H9 (cell line): Measurements from ENCODE around the gene KRT80. TPM values are rescaled to one million over a fixed set of nuclear protein-coding genes. Genes with fewer than 3 reads are reported as not detected.

Experiments
- DNase-seq: peaks from one replicate; pipeline ENCODE4 v3.0.0-alpha.2; 2017
- H2AFZ ChIP-seq: one replicate; pipeline ENCODE4 v1.6.1; 2013; ENCODE audit warnings: mild to moderate bottlenecking, low read length, control low read depth, moderate library complexity
- H2AK5ac ChIP-seq: 2 replicates; pipeline ENCODE4 v1.6.1; 2013; ENCODE audit warnings: low read length, control low read depth, mixed read lengths; ENCODE audit not compliant: insufficient read length
- H2BK120ac ChIP-seq: one replicate; pipeline ENCODE4 v1.6.1; 2013; ENCODE audit warnings: low read depth, mild to moderate bottlenecking, low read length, control low read depth, inconsistent platforms; ENCODE audit not compliant: poor library complexity, severe bottlenecking
- H2BK12ac ChIP-seq: 2 replicates; pipeline ENCODE4 v1.6.1; 2013; ENCODE audit warnings: low read length, control low read depth, mixed read lengths, low read depth; ENCODE audit not compliant: insufficient read length
- H2BK15ac ChIP-seq: 2 replicates; pipeline ENCODE4 v1.6.1; 2013; ENCODE audit warnings: low read depth, low read length, control low read depth
- H2BK20ac ChIP-seq: one replicate; pipeline ENCODE4 v1.6.1; 2013; ENCODE audit warnings: low read depth, mild to moderate bottlenecking, low read length, control low read depth, inconsistent platforms; ENCODE audit not compliant: poor library complexity, severe bottlenecking
- H2BK5ac ChIP-seq: 2 replicates; pipeline ENCODE4 v1.6.1; 2013; ENCODE audit warnings: low read length, control low read depth, mixed read lengths; ENCODE audit not compliant: insufficient read length
- H3K14ac ChIP-seq: 2 replicates; pipeline ENCODE4 v1.6.1; 2013; ENCODE audit warnings: low read length, control low read depth; ENCODE audit not compliant: insufficient read depth
- H3K18ac ChIP-seq: 2 replicates; pipeline ENCODE4 v1.6.1; 2013; ENCODE audit warnings: low read depth, mild to moderate bottlenecking, mixed read lengths, low read length, control low read depth; ENCODE audit not compliant: insufficient read length
- H3K23ac ChIP-seq: 2 replicates; pipeline ENCODE4 v1.6.1; 2013; ENCODE audit warnings: low read length, control low read depth, mixed read lengths, low read depth; ENCODE audit not compliant: insufficient read length
- H3K23me2 ChIP-seq: 2 replicates; pipeline ENCODE4 v1.6.1; 2013; ENCODE audit warnings: low read depth, mild to moderate bottlenecking, mixed read lengths, low read length, control low read depth; ENCODE audit not compliant: insufficient read length, poor library complexity, severe bottlenecking
- H3K27ac ChIP-seq: 2 replicates; pipeline ENCODE4 v1.5.1; 2013; ENCODE audit warnings: low read length, control low read depth, mixed read lengths, low read depth; ENCODE audit not compliant: insufficient read length
- H3K27me3 ChIP-seq: 2 replicates; pipeline ENCODE4 v1.6.1; 2013; ENCODE audit warnings: low read length, control low read depth, inconsistent platforms; ENCODE audit not compliant: insufficient read depth
- H3K4ac ChIP-seq: 2 replicates; pipeline ENCODE4 v1.6.1; 2013; ENCODE audit warnings: low read depth, mild to moderate bottlenecking, control low read depth, inconsistent platforms, low read length, moderate library complexity
- H3K4me1 ChIP-seq: 2 replicates; pipeline ENCODE4 v1.6.1; 2013; ENCODE audit warnings: low read length, control low read depth, inconsistent platforms; ENCODE audit not compliant: insufficient read depth
- H3K4me2 ChIP-seq: 2 replicates; pipeline ENCODE4 v1.6.1; 2013; ENCODE audit warnings: low read length, control low read depth, mixed read lengths; ENCODE audit not compliant: insufficient read length, insufficient read depth
- H3K56ac ChIP-seq: 2 replicates; pipeline ENCODE4 v1.6.1; 2013; ENCODE audit warnings: low read depth, mild to moderate bottlenecking, mixed read lengths, low read length, control low read depth; ENCODE audit not compliant: insufficient read length
- H3K79me1 ChIP-seq: 2 replicates; pipeline ENCODE4 v1.6.1; 2013; ENCODE audit warnings: low read depth, mild to moderate bottlenecking, moderate library complexity, low read length, control low read depth, inconsistent platforms; ENCODE audit not compliant: insufficient read depth, poor library complexity, severe bottlenecking
- H3K79me2 ChIP-seq: 2 replicates; pipeline ENCODE4 v1.6.1; 2013; ENCODE audit warnings: low read length, control low read depth, inconsistent platforms; ENCODE audit not compliant: insufficient read depth
- H3K9ac ChIP-seq: 2 replicates; pipeline ENCODE4 v1.6.1; 2013; ENCODE audit warnings: low read length, control low read depth, mixed read lengths; ENCODE audit not compliant: insufficient read length; ENCODE audit errors: extremely low read depth
- H3K9me3 ChIP-seq: one replicate; pipeline ENCODE4 v1.6.1; 2013; ENCODE audit warnings: low read depth, low read length, inconsistent platforms; ENCODE audit not compliant: control insufficient read depth
- H3T11ph ChIP-seq: one replicate; pipeline ENCODE4 v1.6.1; 2013; ENCODE audit warnings: mild to moderate bottlenecking, low read length, control low read depth, inconsistent platforms
- H4K20me1 ChIP-seq: one replicate; pipeline ENCODE4 v1.6.1; 2013; ENCODE audit not compliant: control insufficient read depth, insufficient read length, insufficient read depth
- H4K5ac ChIP-seq: 2 replicates; pipeline ENCODE4 v1.6.1; 2013; ENCODE audit warnings: low read depth, mild to moderate bottlenecking, mixed read lengths, low read length, control low read depth; ENCODE audit not compliant: insufficient read length
- H4K8ac ChIP-seq: replicated peaks from 2 replicates; pipeline ENCODE4 v1.6.1; 2013; ENCODE audit warnings: low read length, control low read depth, mixed read lengths, low read depth; ENCODE audit not compliant: insufficient read length
- H4K91ac ChIP-seq: 2 replicates; pipeline ENCODE4 v1.6.1; 2013; ENCODE audit warnings: low read depth, mild to moderate bottlenecking, moderate library complexity, mixed read lengths, low read length, control low read depth; ENCODE audit not compliant: insufficient read length
- H3K27ac Mint-ChIP-seq, 3 experiments: 2 replicates in 2 of 3; 3 replicates in 1 of 3; pipeline ENCODE4 v1.8.0; 2020 to 2021; ENCODE audit warnings: mixed read lengths in 3 of 3, mild to moderate bottlenecking in 1 of 3, moderate library complexity in 1 of 3
- H3K27me3 Mint-ChIP-seq: 2 replicates; pipeline ENCODE4 v1.8.0; 2021; ENCODE audit warnings: low read depth, mild to moderate bottlenecking, moderate library complexity, mixed read lengths
- H3K36me3 Mint-ChIP-seq, 3 experiments: 2 replicates in 2 of 3; 3 replicates in 1 of 3; pipeline ENCODE4 v1.8.0; 2020 to 2021; ENCODE audit warnings: low read depth in 3 of 3, mixed read lengths in 3 of 3; ENCODE audit not compliant: insufficient read depth in 1 of 3
- H3K4me1 Mint-ChIP-seq, 2 experiments: 2 replicates each; pipeline ENCODE4 v1.8.0; 2020; ENCODE audit warnings: mixed read lengths in 2 of 2
- H3K4me3 Mint-ChIP-seq, 2 experiments: 2 replicates in 1 of 2; 3 replicates in 1 of 2; pipeline ENCODE4 v1.8.0; 2020 to 2021; ENCODE audit warnings: mild to moderate bottlenecking in 2 of 2, mixed read lengths in 2 of 2, moderate library complexity in 1 of 2
- H3K9me3 Mint-ChIP-seq, 2 experiments: 2 replicates in 1 of 2; 3 replicates in 1 of 2; pipeline ENCODE4 v1.8.0; 2020; ENCODE audit warnings: mild to moderate bottlenecking in 2 of 2, mixed read lengths in 2 of 2, moderate library complexity in 1 of 2
- CTCF ChIP-seq: fragments of 200-600 bp; sonication (generic); conservative IDR thresholded peaks from 3 replicates; pipeline ENCODE4 v1.8.0; 2021; ENCODE audit warnings: antibody characterized with exemption, mild to moderate bottlenecking
- WGBS: extraction: QIAGEN DNeasy Blood & Tissue Kit; methylation state at CpG from one replicate; pipeline ENCODE4 v1.1.7; 2013; ENCODE audit warnings: missing lambda C conversion rate, low lambda C conversion rate, mixed read lengths; ENCODE audit not compliant: insufficient read length; ENCODE audit errors: extremely low coverage; 5-methylcytosine and 5-hydroxymethylcytosine counted together
- total RNA-seq: library from RNA; stranded (reverse); gene quantifications from 2 replicates; pipeline ENCODE4 v1.2.1, GENCODE V29; 2021

Gene KRT80
- total RNA-seq, 1 experiment from 2014 or later = not detected

- Histone ChIP-seq H3K56ac (no peak overlapping the region), H3K79me1 (no peaks in the 10 kb centered on the region), H2BK15ac (no peak overlapping the region), H3K23ac (no peak overlapping the region), H2AFZ (no peak overlapping the region), H4K8ac (no peak overlapping the region), H3K27ac (no peak overlapping the region), H2BK120ac (no peak overlapping the region), H2BK5ac (no peak overlapping the region), H3K9me3 (no peaks in the 10 kb centered on the region), H3K14ac (no peak overlapping the region), H4K91ac (no peak overlapping the region), H3K18ac (no peak overlapping the region), H3K23me2 (no peaks in the 10 kb centered on the region), H3K9ac (no peak overlapping the region), H2BK20ac (no peak overlapping the region), H3K4me1 (no peaks in the 10 kb centered on the region), H2BK12ac (no peak overlapping the region), H4K20me1 (no peaks in the 10 kb centered on the region), H3K4me2 (no peak overlapping the region), H4K5ac (no peak overlapping the region), H3K4ac (no peak overlapping the region), H3T11ph (no peak overlapping the region), H3K27me3 (no peaks in the 10 kb centered on the region), H3K79me2 (no peaks in the 10 kb centered on the region), H2AK5ac (no peak overlapping the region)
- peaks cover 11% of the 10 kb centered on the region for H3K27me3 Mint-ChIP-seq
- H3K9me3 Mint-ChIP-seq = no peaks in the 10 kb centered on the region
- no peak overlapping the region for H3K4me3 Mint-ChIP-seq
- H3K27ac Mint-ChIP-seq = no peak overlapping the region
- H3K4me1 Mint-ChIP-seq = peaks cover 4 to 21% of the 10 kb centered on the region in 2 experiments
- no peak for TF ChIP-seq CTCF
- no peak for DNase-seq
- WGBS = no CpG with 5 or more reads among the region's 4 CpGs
- no peaks in the 10 kb centered on the region for H3K36me3 Mint-ChIP-seq
These were observed 24.3 kb upstream of the KRT80 start for GRCh38 chr12:52216100-52216499.
